GM20431 (cell line): Measurements from ENCODE around the gene CHSY1.
"Not testable (repeated sequence)": the region's sequence is repeated elsewhere in the genome, so short reads cannot be mapped to it uniquely, and the experiment has no call there.

Experiments
- in situ Hi-C: fragments of 300-500 bp; cut with MseI, MboI; formaldehyde crosslinking; loops from one replicate; pipeline ENCODE4 v1.15.0; 2020; ENCODE audit warnings: low sequenced_read_pairs; ENCODE audit not compliant: unreplicated experiment

Gene CHSY1

GRCh38 chr15:101214435-101215097 lies 37.3 kb downstream of the CHSY1 start:
- in situ Hi-C loops = not testable (repeated sequence)

- in situ Hi-C loops = no loop called here
These were observed 38.3 kb downstream of the CHSY1 start for GRCh38 chr15:101213570-101213969.

- in situ Hi-C loops = no loop called here
These were observed 38.7 kb downstream of the CHSY1 start for GRCh38 chr15:101213147-101213546.

- in situ Hi-C loops = no loop called here
These were observed 40.0 kb downstream of the CHSY1 start for GRCh38 chr15:101211897-101212296.

GRCh38 chr15:101210466-101210865 lies 41.4 kb downstream of the CHSY1 start:
- in situ Hi-C loops = no loop called here

GRCh38 chr15:101210058-101210457 lies 41.8 kb downstream of the CHSY1 start:
- in situ Hi-C loops = no loop called here

GRCh38 chr15:101209285-101209845 lies 42.5 kb downstream of the CHSY1 start:
- in situ Hi-C loops = no loop called here

- in situ Hi-C loops = no loop called here
These were observed 44.0 kb downstream of the CHSY1 start for GRCh38 chr15:101207867-101208288.

GRCh38 chr15:101206176-101206591 lies 45.7 kb downstream of the CHSY1 start:
- in situ Hi-C loops = no loop called here

- in situ Hi-C loops = no loop called here
These were observed 46.9 kb downstream of the CHSY1 start for GRCh38 chr15:101204739-101205535.

- in situ Hi-C loops = no loop called here
These were observed 48.1 kb downstream of the CHSY1 start for GRCh38 chr15:101203607-101204189.

GRCh38 chr15:101203029-101203573 lies 48.7 kb downstream of the CHSY1 start:
- in situ Hi-C loops = no loop called here

GRCh38 chr15:101201411-101202174 lies 50.3 kb downstream of the CHSY1 start:
- in situ Hi-C loops = no loop called here

- in situ Hi-C loops = no loop called here
These were observed 51.7 kb downstream of the CHSY1 start for GRCh38 chr15:101200181-101200580.

- in situ Hi-C loops = no loop called here
These were observed 53.0 kb downstream of the CHSY1 start for GRCh38 chr15:101198800-101199199.

GRCh38 chr15:101198031-101198575 lies 53.7 kb downstream of the CHSY1 start:
- in situ Hi-C loops = no loop called here

GRCh38 chr15:101194546-101195125 lies 57.2 kb downstream of the CHSY1 start:
- in situ Hi-C loops = no loop called here

GRCh38 chr15:101193806-101194545 lies 57.9 kb downstream of the CHSY1 start:
- in situ Hi-C loops = no loop called here
